ENCODE data around the gene MAGOHB.
A peak's percentile ranks its signal among the peaks of the same experiment; 100 is the strongest.
"Not testable (repeated sequence)": the region's sequence is repeated elsewhere in the genome, so short reads cannot be mapped to it uniquely, and the experiment has no call there.

Gene MAGOHB

DNA sequence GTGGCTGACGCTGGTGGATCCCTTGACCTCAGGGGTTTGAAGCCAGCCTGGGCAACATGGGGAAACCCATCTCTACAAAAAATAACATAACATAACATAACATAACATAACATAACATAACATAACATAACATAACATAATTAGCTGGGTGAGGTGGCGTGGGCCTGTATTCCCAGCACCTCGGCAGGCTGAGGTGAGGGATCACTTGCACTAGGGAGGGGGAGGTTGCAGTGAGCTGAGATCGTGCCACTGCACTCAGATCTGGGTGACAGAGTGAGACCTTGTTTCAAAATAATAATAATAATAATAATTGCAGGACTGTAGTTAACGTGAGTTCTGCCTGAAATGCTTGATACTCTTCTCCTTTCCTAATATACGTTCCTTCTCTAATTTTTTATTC, 1.3 kb downstream of the MAGOHB start:
- DNase-seq (ENCODE audit: low spot score), result no peak

GRCh38 chr12:10611258-10611657, 2.2 kb downstream of the MAGOHB start:
- DNase-seq (ENCODE audit: low spot score), result not testable (repeated sequence)

- DNase-seq (ENCODE audit: low spot score), result no peak
Observed at GRCh38 chr12:10610188-10610587, 3.2 kb downstream of the MAGOHB start.

DNA sequence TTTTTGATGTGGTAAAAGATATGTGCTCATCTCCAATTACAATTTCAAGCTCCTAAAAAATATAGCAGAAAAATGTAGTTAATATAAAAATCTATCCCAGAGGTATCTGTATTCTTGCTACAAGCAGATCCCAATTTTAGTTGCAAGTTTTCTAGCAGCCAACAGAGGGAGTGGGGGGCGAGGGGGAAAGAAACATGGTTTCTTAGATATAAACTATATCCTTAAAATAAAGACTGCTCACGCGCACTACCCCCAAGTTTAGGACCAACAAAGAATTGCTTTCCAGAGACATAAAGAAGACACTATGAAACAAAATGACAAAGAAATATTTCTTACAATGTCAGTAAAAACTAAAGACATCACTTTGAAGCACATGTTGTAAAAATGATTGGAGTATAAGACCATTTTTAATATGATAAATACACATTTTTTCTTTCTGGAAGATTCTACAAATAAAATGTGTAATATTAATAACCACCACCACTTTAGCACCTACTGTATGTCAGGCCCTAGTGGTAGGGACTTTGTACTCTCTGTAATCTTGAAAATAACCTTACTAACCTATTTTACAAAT, 5.4 kb downstream of the MAGOHB start:
- DNase-seq (ENCODE audit: low spot score), result no peak

GRCh38 chr12:10601860-10602259, 11.5 kb downstream of the MAGOHB start:
- DNase-seq (ENCODE audit: low spot score), result no peak

GRCh38 chr12:10600988-10601387, 12.4 kb downstream of the MAGOHB start:
- DNase-seq (ENCODE audit: low spot score), result no peak

DNA sequence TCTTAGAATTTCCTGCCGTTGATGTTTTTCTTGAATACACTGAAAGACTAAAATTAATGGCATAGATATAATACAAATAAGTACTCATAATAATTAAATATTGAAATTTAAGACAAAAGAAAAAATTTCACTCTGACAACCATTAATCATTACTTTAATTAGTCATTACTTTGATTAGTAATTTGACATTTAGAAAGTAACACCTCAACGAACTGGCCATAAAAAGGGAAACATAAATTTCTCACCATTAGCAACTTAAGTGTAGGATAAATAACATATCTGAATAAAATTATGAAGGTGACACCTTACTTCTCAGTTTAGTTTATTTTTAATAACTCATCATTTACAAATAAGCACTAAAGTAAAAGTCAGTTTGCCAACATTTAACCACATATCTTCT, 17.5 kb downstream of the MAGOHB start:
- no peak for DNase-seq (ENCODE audit: low spot score)

- DNase-seq (ENCODE audit: low spot score), result no peak
Observed at GRCh38 chr12:10590966-10591365, 22.4 kb downstream of the MAGOHB start.

- DNase-seq (ENCODE audit: low spot score), result no peak
Observed at GRCh38 chr12:10584415-10584814, 29.0 kb downstream of the MAGOHB start.

DNA sequence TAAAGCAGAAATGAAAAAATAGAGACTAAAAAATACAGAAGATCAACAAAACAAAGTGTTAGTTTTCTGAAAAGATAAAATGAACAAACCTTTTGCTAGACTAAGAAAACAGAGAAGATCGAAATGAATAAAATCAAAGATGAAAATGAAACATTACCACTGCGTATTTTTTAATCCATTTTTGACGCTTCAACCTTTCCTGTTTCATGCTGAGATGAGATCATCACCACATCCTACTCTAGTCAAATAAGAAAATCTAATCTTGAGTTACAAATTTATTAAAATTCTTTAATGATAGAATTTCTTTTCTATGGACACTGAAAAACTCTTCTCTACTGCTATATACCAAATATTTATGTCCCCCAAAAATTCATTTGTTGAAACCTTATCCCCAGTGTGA, 30.7 kb downstream of the MAGOHB start:
- DNase-seq (ENCODE audit: low spot score), result no peak

GRCh38 chr12:10582133-10582532, 31.3 kb downstream of the MAGOHB start:
- not testable (repeated sequence) for DNase-seq (ENCODE audit: low spot score)

DNA sequence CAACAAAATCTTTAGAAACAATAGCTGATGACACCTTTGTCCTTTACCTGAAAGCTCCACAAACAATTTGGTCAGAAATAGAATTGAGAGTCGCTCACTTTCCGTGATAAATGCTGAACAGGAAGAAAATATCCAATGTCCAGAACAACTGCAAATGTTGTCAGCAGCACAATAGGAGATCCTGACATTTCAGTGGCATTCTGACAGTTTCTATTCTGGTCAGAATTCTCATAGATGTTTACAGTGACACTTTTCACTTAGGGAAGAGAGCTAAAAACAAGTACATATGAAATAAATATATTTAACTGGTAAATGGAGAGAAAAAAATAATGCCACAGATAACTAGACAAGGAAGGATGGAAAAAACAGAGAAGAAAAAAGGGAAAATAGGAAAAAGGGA, 39.1 kb downstream of the MAGOHB start:
- DNase-seq (ENCODE audit: low spot score), result no peak

- DNase-seq (ENCODE audit: low spot score), result not testable (repeated sequence)
Observed at GRCh38 chr12:10572021-10572490, 41.4 kb downstream of the MAGOHB start.

DNA sequence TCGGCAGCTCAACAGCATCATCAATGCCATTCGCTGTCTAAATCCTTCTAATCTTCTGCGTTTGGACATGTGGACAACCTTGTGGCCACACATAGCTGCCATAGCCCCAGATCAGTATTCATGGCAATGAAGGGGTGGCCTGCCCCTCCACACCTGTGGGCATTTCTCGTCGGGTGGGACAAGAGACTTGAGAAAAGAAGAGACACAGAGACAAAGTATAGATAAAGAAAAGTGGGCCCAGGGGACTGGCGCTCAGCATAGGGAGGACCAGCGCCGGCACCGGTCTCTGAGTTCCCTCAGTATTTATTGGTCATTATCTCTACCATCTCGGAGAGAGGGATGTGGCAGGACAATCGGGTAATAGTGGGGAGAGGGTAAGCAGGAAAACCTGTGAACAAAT, 42.3 kb downstream of the MAGOHB start:
- no peak for DNase-seq (ENCODE audit: low spot score)

- no peak for DNase-seq (ENCODE audit: low spot score)
Observed at GRCh38 chr12:10567813-10568212, 45.6 kb downstream of the MAGOHB start.

DNA sequence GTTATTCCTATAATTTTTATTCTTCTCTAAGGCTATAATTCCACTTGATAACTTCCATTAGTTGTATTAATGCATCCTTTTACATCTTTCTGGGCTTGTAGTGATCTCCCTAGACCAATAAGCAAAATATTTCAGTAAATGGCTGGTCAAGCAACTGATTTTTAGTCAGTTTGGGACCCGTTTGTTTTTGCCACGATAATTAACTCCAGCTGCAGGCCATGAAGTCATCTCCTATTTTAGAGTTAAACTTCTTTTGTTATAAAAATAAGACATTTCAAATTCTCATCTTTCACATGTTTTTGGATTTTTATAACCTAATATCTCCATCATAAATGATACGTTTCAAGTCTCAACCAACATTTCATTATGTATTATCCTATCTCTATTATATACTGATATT, 49.4 kb downstream of the MAGOHB start:
- DNase-seq (ENCODE audit: low spot score), result no peak

GRCh38 chr12:10563002-10563401, 50.4 kb downstream of the MAGOHB start:
- DNase-seq (ENCODE audit: low spot score), result no peak

DNA sequence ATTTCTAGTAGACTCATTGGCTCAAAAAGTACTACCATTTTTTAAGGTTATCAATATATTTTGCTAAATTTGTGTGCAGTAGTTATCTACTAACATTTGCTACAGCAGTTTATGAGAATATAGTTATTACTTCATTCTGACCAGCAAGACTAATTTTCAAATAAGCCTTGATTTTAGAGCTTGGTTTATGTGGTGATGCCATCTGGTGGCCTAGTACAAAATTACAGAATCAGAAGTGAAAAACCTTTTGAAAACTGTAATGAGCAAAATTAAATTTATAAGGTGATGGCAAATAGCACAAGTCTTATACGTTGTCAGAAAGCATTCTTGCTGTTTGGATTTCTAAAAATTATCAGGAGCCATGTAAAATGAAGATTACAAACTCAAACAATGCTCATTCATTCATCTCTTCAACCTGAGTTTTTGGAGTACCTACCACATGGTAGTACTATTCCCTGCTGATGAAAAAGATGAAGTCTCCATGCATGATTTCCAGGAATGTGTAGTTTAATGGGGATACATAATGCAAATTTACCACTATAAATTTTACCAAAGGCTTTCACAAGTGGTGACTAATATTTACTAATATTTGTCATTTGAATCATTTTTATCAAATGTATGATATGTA, 51.0 kb downstream of the MAGOHB start:
- peak; percentile 12 for DNase-seq (ENCODE audit: low spot score)

- no peak for DNase-seq (ENCODE audit: low spot score)
Observed at GRCh38 chr12:10559244-10559643, 54.2 kb downstream of the MAGOHB start.

- no peak for DNase-seq (ENCODE audit: low spot score)
Observed at GRCh38 chr12:10558789-10559188, 54.6 kb downstream of the MAGOHB start.

DNA sequence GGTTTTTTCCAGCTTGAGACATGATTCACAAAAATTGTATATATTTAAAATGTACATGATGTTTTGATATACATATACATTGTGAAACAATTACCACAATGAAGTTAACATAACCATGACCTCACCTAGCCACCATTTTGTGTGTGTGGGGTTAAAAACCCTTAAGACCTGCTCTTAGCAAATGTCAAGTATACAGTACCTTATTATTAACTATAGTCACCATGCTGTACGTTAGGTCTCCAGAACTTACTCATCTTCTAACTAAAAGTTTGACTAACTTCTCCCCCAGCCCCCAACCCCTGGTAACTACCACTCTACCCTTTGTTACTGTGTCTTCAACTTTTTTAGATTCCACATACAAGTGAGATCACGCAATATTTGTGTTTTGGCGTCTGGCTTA, 55.1 kb downstream of the MAGOHB start:
- no peak for DNase-seq (ENCODE audit: low spot score)

DNA sequence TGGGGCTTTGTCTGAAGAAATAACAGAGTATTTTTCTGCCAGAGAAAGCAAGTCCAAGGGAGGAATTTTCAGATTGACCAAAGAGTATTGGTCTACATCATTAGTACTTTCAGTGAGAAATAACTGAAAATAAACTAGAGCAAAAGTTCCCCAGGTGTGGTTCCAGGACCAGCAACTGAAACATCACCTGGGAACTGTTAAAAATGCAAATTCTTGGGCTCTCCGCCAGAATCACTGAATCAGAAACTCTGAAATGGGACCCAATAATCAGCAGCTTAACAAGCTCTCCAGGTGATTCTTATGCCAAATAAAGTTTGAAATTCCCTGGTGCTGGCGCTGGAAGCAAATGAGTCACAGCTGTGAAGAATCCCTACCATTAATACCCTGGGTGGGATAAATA, 55.6 kb downstream of the MAGOHB start:
- DNase-seq (ENCODE audit: low spot score), result no peak

- no peak for DNase-seq (ENCODE audit: low spot score)
Observed at GRCh38 chr12:10557329-10557728, 56.1 kb downstream of the MAGOHB start.

Data from HuH-7 (cell line).